HEK293T (cell line): ENCODE data around the gene PPFIA2.

Experiments used
- BHLHE40 ChIP-seq: fragments of 450-650 bp; IDR thresholded peaks from 2 replicates; pipeline ENCODE4 v1.6.1; 2016; ENCODE audit warnings: mild to moderate bottlenecking, moderate library complexity, borderline replicate concordance
- FOXM1 ChIP-seq: fragments of 450-650 bp; IDR thresholded peaks from 2 replicates; pipeline ENCODE4 v1.6.1; 2017; ENCODE audit warnings: mild to moderate bottlenecking, borderline replicate concordance
- LEF1 ChIP-seq: fragments of 450-650 bp; IDR thresholded peaks from 2 replicates; pipeline ENCODE4 v1.6.1; 2017; ENCODE audit warnings: mild to moderate bottlenecking, borderline replicate concordance
- SUZ12 ChIP-seq: fragments of 450-650 bp; IDR thresholded peaks from 2 replicates; pipeline ENCODE4 v1.6.1; 2016; ENCODE audit warnings: mild to moderate bottlenecking
- ZNF384 ChIP-seq: fragments of 450-650 bp; IDR thresholded peaks from 2 replicates; pipeline ENCODE4 v1.6.1; 2016

GRCh38 chr12:81257947-81258551 is 501.1 kb downstream of the PPFIA2 start:
- TF ChIP-seq LEF1 (no peak), BHLHE40 (no peak), SUZ12 (no peak), FOXM1 (no peak), ZNF384 (peak; percentile 90)
